Germinal center (tissue), 1 donor: ENCODE data around the gene KIF17.

Experiments used
- DNase-seq: peaks from one replicate; pipeline ENCODE4 v3.0.0; 2012; ENCODE audit warnings: mixed read lengths, low spot score

Gene KIF17

GRCh38 chr1:20717452-20718342 lies at the start of gene KIF17:
Gene KIF17, minus strand, starts transcription at chr1:20718007. Its CDS starts 301 bp downstream, at chr1:20717706.
- DNase-seq, result peak; percentile 82

- no peak for DNase-seq
Measured at GRCh38 chr1:20767271-20767670, 49.5 kb upstream of the KIF17 start.

- no peak for DNase-seq
Measured at GRCh38 chr1:20763417-20763816, 45.6 kb upstream of the KIF17 start.

GRCh38 chr1:20760322-20760721 lies 42.5 kb upstream of the KIF17 start:
- no peak for DNase-seq

DNA sequence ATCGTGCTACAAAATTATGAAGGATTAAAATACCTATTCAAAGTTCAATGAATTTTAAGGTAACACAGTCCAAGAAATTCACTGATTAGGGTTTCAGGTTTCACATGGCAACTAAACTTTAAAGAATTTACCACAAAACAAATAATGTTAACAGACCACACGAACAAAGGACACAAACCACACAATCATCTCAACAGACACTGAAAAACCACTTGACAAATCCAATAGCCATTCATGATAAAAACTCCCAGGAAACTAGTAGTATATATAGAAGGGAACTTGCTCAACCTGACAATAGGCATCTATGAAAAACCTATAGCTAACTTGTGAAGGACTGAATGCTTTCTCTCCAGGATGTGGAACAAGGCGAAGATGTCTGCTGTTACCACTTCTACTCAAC lies 35.8 kb upstream of the KIF17 start:
- DNase-seq, result no peak

GRCh38 chr1:20751462-20751990 lies 33.7 kb upstream of the KIF17 start:
- DNase-seq, result no peak

DNA sequence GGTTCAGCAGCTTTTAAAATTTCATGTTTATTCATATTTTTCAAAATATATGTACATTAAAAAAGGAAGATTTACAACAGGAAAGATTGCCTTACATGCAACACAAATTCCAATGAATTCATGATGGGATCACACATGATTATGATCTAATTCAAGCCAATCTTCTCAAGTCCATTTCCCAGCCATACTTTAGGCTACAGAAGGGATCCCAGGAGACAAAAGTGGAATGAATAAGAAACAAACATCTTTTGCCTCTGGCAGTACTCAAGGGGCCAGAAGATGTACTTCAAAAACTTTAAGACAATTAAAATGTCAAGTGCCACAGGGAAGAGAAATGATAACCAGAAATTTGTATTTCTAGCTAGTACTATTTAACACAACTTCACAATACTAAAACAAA lies 24.9 kb upstream of the KIF17 start:
- DNase-seq, result no peak

GRCh38 chr1:20740781-20741180 lies 23.0 kb upstream of the KIF17 start:
- DNase-seq, result no peak

DNA sequence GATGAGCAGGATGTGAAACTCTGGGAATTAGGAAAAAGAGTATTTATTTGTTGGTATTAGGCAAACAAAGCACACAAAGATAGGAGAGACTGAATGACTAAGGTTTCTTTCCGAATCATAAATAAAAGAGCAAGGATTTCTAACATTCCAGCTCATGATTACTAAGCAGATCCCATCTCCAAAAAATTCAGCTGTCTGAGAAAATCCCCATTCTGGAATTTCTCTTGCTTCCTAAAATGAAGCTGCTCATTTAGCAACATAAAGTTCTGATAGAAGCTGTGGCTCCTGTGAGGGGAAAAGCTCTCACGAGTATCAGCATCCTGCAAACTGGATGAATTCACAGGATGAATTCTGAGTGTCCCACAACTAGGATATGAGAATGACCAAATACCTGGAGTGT lies 21.4 kb upstream of the KIF17 start:
- DNase-seq, result no peak

GRCh38 chr1:20735581-20736111 lies 17.8 kb upstream of the KIF17 start:
- DNase-seq, result no peak

- DNase-seq, result no peak
Measured at GRCh38 chr1:20733360-20733975, 15.7 kb upstream of the KIF17 start.

- DNase-seq, result peak; percentile 73
Measured at GRCh38 chr1:20732588-20733359, 15.0 kb upstream of the KIF17 start, which contains the start of gene SH2D5. Gene SH2D5, minus strand, starts transcription at chr1:20732703. Its CDS starts 4,659 bp downstream, at chr1:20728044.

GRCh38 chr1:20732071-20732587 lies 14.3 kb upstream of the KIF17 start:
- peak; percentile 86 for DNase-seq

- peak; percentile 46 for DNase-seq
Measured at GRCh38 chr1:20731057-20731991, 13.5 kb upstream of the KIF17 start.

DNA sequence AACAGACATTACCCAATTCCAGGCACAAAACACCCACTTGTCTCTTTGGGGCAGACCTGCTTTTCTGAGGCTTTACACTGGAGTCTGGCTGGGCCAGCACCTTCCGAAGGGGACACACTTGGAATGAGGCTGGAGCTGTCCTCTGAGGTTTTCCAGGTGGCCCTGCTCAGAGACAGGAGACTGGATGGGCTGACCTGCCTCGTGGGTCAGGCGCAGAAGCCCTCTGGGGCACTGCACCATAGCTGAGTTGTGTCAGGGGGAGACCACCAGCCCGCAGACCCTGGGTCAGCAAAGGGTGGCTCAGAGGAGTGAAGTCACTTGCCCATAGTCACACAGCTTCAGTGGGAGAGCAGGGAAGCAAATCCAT lies 12.9 kb upstream of the KIF17 start:
- no peak for DNase-seq

- DNase-seq, result no peak
Measured at GRCh38 chr1:20729990-20730689, 12.3 kb upstream of the KIF17 start.

DNA sequence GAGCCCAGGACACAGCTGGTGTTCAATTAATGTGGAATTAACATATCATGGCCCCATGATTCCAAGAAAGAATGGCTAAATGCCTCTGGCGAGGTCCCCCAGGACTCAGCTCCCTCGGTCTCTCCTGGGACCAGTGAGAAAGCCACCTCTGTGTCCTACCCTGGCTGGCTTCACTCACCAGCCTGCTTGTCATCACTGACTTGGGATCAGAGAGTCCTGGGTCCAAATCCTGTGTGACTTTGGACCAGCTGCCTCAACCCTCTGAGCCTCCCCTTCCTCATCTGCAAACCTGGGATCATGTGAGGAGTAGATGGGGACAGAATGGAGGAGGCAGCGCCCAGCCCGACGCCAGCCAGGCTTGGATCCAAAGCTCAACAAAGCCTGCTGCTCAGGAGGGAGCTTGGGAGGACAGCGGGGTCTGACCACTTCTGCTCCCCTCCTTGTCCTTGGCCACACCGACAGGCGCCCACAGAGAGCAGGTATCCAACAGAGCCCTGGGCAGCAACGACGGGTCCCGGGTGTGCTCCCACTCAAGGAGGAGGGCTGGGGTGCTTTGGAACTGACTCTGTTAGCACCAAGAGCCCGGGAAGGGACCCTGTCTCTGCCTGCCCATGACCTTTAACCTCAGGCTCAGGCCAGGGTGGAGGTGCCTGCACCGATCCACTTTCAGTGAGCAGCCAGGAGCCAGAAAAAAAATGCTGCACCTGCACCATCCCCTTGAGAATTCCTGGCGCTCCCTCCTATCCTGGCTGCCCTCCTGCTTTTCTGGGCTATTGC lies 11.5 kb upstream of the KIF17 start:
- DNase-seq, result no peak

GRCh38 chr1:20728371-20729154 lies 10.8 kb upstream of the KIF17 start:
- no peak for DNase-seq
